HL-60/S4 treated with retinoic acid at 250 ng/mL for 4 days and 3 days (cell line): ENCODE measurements around the gene KCNAB2.

Experiments
- in situ Hi-C: fragments of 300-500 bp; cut with MboI; formaldehyde crosslinking; loops from 2 replicates; pipeline ENCODE4 v1.7.0; 2022; ENCODE audit warnings: low sequenced_read_pairs

KCNAB2 gene

GRCh38 chr1:6106321-6106731, 60.6 kb downstream of the KCNAB2 start:
- in situ Hi-C loops: no loop called here

GRCh38 chr1:6106977-6107376, 61.3 kb downstream of the KCNAB2 start:
- in situ Hi-C loops: no loop called here

GRCh38 chr1:6107409-6108356, 62.0 kb downstream of the KCNAB2 start:
- in situ Hi-C loops: no loop called here

GRCh38 chr1:6108476-6108875, 62.8 kb downstream of the KCNAB2 start:
- in situ Hi-C loops: no loop called here

- in situ Hi-C loops: no loop called here
These were observed 63.4 kb downstream of the KCNAB2 start for GRCh38 chr1:6108937-6109614.

- in situ Hi-C loops: no loop called here
These were observed 64.0 kb downstream of the KCNAB2 start for GRCh38 chr1:6109688-6110087.

- in situ Hi-C loops: no loop called here
These were observed 64.6 kb downstream of the KCNAB2 start for GRCh38 chr1:6110326-6110725.

GRCh38 chr1:6111571-6111970, 65.9 kb downstream of the KCNAB2 start:
- in situ Hi-C loops: no loop called here

GRCh38 chr1:6111991-6112689, 66.5 kb downstream of the KCNAB2 start:
- in situ Hi-C loops: no loop called here

GRCh38 chr1:6112690-6113005, 67.0 kb downstream of the KCNAB2 start:
- in situ Hi-C loops: no loop called here

GRCh38 chr1:6113116-6113515, 67.4 kb downstream of the KCNAB2 start:
- in situ Hi-C loops: no loop called here

GRCh38 chr1:6113745-6114144, 68.1 kb downstream of the KCNAB2 start:
- in situ Hi-C loops: no loop called here

- in situ Hi-C loops: no loop called here
These were observed 70.4 kb downstream of the KCNAB2 start for GRCh38 chr1:6116137-6116536.

GRCh38 chr1:6117064-6117463, 71.4 kb downstream of the KCNAB2 start:
- in situ Hi-C loops: no loop called here

- in situ Hi-C loops: no loop called here
These were observed 71.9 kb downstream of the KCNAB2 start for GRCh38 chr1:6117624-6118023.

GRCh38 chr1:6118415-6118814, 72.7 kb downstream of the KCNAB2 start:
- in situ Hi-C loops: no loop called here

- in situ Hi-C loops: no loop called here
These were observed 75.3 kb downstream of the KCNAB2 start for GRCh38 chr1:6121021-6121421.

- in situ Hi-C loops: no loop called here
These were observed 76.1 kb downstream of the KCNAB2 start for GRCh38 chr1:6121651-6122370.

- in situ Hi-C loops: no loop called here
These were observed 77.4 kb downstream of the KCNAB2 start for GRCh38 chr1:6123083-6123482.

- in situ Hi-C loops: no loop called here
These were observed 78.1 kb downstream of the KCNAB2 start for GRCh38 chr1:6123816-6124215.

GRCh38 chr1:6124341-6124740, 78.7 kb downstream of the KCNAB2 start:
- in situ Hi-C loops: no loop called here
